PC-3 (cell line): ENCODE results near the gene PI4K2A. TPM values are rescaled to one million over a fixed set of nuclear protein-coding genes. Genes with fewer than 3 reads are reported as not detected.

Experiments used
- ATAC-seq: fragments of 200-7000 bp; cut with Tn5 transposase; 2 replicates; pipeline ENCODE4 v1.9.1; 2020; ENCODE audit warnings: mild to moderate bottlenecking, moderate library complexity
- BruUV-seq: library from RNA; stranded (reverse); fragments of 400-500 nt; replicated peaks from 2 replicates; lab custom pipeline; 2021; lab: Mats Ljungman, UMichigan
- CTCF ChIA-PET: fragments of 300-600 bp; sonication (Branson Sonifier 250); formaldehyde crosslinking; loops from one replicate; lab custom pipeline; 2022; ENCODE audit warnings: antibody characterized with exemption; lab: Charles Lee
- POLR2A ChIA-PET: fragments of 300-600 bp; sonication (Branson Sonifier 250); formaldehyde crosslinking; loops from one replicate; lab custom pipeline; 2022; ENCODE audit warnings: antibody characterized with exemption; ENCODE audit not compliant: unreplicated experiment; lab: Charles Lee
- DNase-seq: peaks from one replicate; pipeline ENCODE4 v3.0.0-alpha.2; 2015
- H2AFZ ChIP-seq: fragments of 300-600 bp; sonication (generic); 2 replicates; pipeline ENCODE4 v1.6.0; 2016; ENCODE audit warnings: antibody characterized with exemption, low read length
- H3F3A ChIP-seq: fragments of 300-600 bp; sonication (generic); one replicate; pipeline ENCODE4 v1.6.0; 2017; ENCODE audit warnings: antibody characterized with exemption, low read length, control low read depth, mild to moderate bottlenecking; ENCODE audit not compliant: unreplicated experiment
- H3K27ac ChIP-seq: fragments of 300-600 bp; sonication (generic); 2 replicates; pipeline ENCODE4 v1.5.1; 2016; ENCODE audit warnings: mild to moderate bottlenecking, low read length
- H3K27me3 ChIP-seq: fragments of 300-600 bp; sonication (generic); 2 replicates; pipeline ENCODE4 v1.6.1; 2016; ENCODE audit warnings: low read length, mixed read lengths
- H3K36me3 ChIP-seq: fragments of 300-600 bp; sonication (generic); 2 replicates; pipeline ENCODE4 v1.6.1; 2016; ENCODE audit warnings: low read depth, mixed run types, low read length, mixed read lengths
- H3K4me1 ChIP-seq: fragments of 300-600 bp; sonication (generic); 2 replicates; pipeline ENCODE4 v1.5.1; 2016; ENCODE audit warnings: low read length; ENCODE audit not compliant: insufficient read depth
- H3K4me2 ChIP-seq: fragments of 300-600 bp; sonication (generic); 2 replicates; pipeline ENCODE4 v1.6.0; 2016; ENCODE audit warnings: low read length
- H3K4me3 ChIP-seq: fragments of 300-600 bp; sonication (generic); 2 replicates; pipeline ENCODE4 v1.5.1; 2016; ENCODE audit warnings: mild to moderate bottlenecking, low read length, mixed read lengths
- H3K79me2 ChIP-seq: fragments of 300-600 bp; sonication (generic); 2 replicates; pipeline ENCODE4 v1.6.1; 2017; ENCODE audit warnings: low read length, mixed read lengths
- H3K9ac ChIP-seq: fragments of 300-600 bp; sonication (generic); 2 replicates; pipeline ENCODE4 v1.6.0; 2016; ENCODE audit warnings: mild to moderate bottlenecking, low read length
- H3K9me2 ChIP-seq: fragments of 300-600 bp; sonication (generic); replicated peaks from 2 replicates; pipeline ENCODE4 v1.6.1; 2016; ENCODE audit warnings: mixed run types, low read length, mixed read lengths
- H3K9me3 ChIP-seq: fragments of 300-600 bp; sonication (generic); 2 replicates; pipeline ENCODE4 v1.6.1; 2016; ENCODE audit warnings: low read length, mixed read lengths
- H4K20me1 ChIP-seq: fragments of 300-600 bp; sonication (generic); 2 replicates; pipeline ENCODE4 v1.6.1; 2016; ENCODE audit warnings: low read length, mixed read lengths
- CTCF ChIP-seq: fragments of 300-600 bp; sonication (generic); conservative IDR thresholded peaks from 2 replicates; pipeline ENCODE4 v1.5.1; 2017; ENCODE audit warnings: antibody characterized with exemption, low read depth, mild to moderate bottlenecking, low read length
- EZH2 ChIP-seq: fragments of 300-600 bp; sonication (generic); IDR thresholded peaks from one replicate; pipeline ENCODE4 v1.6.1; 2017; ENCODE audit warnings: antibody characterized with exemption, mild to moderate bottlenecking, low read length; ENCODE audit not compliant: unreplicated experiment
- EZH2phosphoT487 ChIP-seq: fragments of 300-600 bp; sonication (generic); IDR thresholded peaks from 2 replicates; pipeline ENCODE4 v1.6.1; 2018; ENCODE audit warnings: mild to moderate bottlenecking, antibody characterized with exemption, low read length, borderline replicate concordance
- intact Hi-C: fragments of 100-400 bp; cut with micrococcal nuclease; formaldehyde crosslinking; loops from 2 replicates; pipeline ENCODE4 v1.9.0; 2023
- total RNA-seq: library from RNA; depleted of rRNA; stranded (reverse); fragments of >200 nt; gene quantifications from 2 replicates; pipeline ENCODE4 v1.2.3, GENCODE V29; 2014

Gene PI4K2A
- total RNA-seq, 1 experiment from 2014 or later: 19.4 TPM

DNA sequence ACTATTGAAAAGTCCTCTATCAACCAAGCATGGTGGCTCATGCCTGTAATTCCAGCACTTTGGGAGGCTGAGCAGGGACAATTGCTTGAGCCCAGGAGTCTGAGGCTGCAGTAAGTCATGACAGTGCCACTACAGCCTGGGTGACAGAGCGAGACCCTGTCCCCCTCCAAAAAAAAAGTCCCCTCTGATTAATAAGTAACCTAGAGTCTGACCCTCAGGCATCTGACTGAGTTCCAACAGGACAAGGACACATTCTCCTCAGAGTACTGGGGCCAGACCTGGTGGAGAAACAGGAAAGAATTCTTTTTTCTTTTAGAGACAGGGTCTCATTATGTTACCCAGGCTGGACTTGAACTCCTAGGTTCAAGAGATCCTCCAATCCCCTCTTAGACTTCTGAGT, 17.2 kb upstream of the PI4K2A start:
- Histone ChIP-seq H3K4me1 (no peaks in the 10 kb centered on the region), H3K9ac (no peak overlapping the region), H4K20me1 (no peaks in the 10 kb centered on the region), H3K9me2 (no peaks in the 10 kb centered on the region), H3K4me2 (no peak overlapping the region), H3K27me3 (no peaks in the 10 kb centered on the region), H3F3A (no peaks in the 10 kb centered on the region), H3K27ac (no peak overlapping the region), H3K79me2 (no peaks in the 10 kb centered on the region), H3K9me3 (no peaks in the 10 kb centered on the region), H2AFZ (no peak overlapping the region), H3K4me3 (no peak overlapping the region), H3K36me3 (no peaks in the 10 kb centered on the region)
- ATAC-seq: no peak
- intact Hi-C loops: no loop called here
- BruUV-seq: no TSS peak
- DNase-seq: no peak
- POLR2A ChIA-PET: interaction anchor here (0.7 kb wide), 1 partner anchor 33 kb away, joined by 11 read pairs; no protein-coding TSS in a partner anchor
- CTCF ChIA-PET: no interaction called here
- TF ChIP-seq EZH2: no peak
- no peak for TF ChIP-seq EZH2phosphoT487
- no peak for TF ChIP-seq CTCF

- Histone ChIP-seq H3K79me2 (peaks cover 20% of the 10 kb centered on the region), H3K4me1 (peaks cover 3% of the 10 kb centered on the region; the same call in 1 of the 2 replicates), H2AFZ (no peak overlapping the region), H3K9me3 (no peaks in the 10 kb centered on the region), H3K4me2 (no peak overlapping the region), H3K9ac (no peak overlapping the region), H3K27me3 (no peaks in the 10 kb centered on the region), H3K36me3 (no peaks in the 10 kb centered on the region), H4K20me1 (no peaks in the 10 kb centered on the region), H3F3A (no peaks in the 10 kb centered on the region), H3K4me3 (no peak overlapping the region), H3K9me2 (no peaks in the 10 kb centered on the region), H3K27ac (no peak overlapping the region)
- ATAC-seq (no peak), DNase-seq (no peak)
- TF ChIP-seq EZH2: no peak
- no peak for TF ChIP-seq EZH2phosphoT487
- TF ChIP-seq CTCF: no peak
- BruUV-seq: no TSS peak
- CTCF ChIA-PET: no interaction called here
- intact Hi-C loops: no loop called here
- POLR2A ChIA-PET: no interaction called here
These were observed 12.7 kb upstream of the PI4K2A start for GRCh38 chr10:97627731-97628130.

- no peak overlapping the region for H2AFZ ChIP-seq
- no peak overlapping the region for H3K9ac ChIP-seq
- no peaks in the 10 kb centered on the region for H3F3A ChIP-seq
- intact Hi-C loops: no loop called here
- no peaks in the 10 kb centered on the region for H3K27me3 ChIP-seq
- H3K4me2 ChIP-seq: no peak overlapping the region
- H3K4me3 ChIP-seq: no peak overlapping the region
- no peaks in the 10 kb centered on the region for H3K9me3 ChIP-seq
- H3K27ac ChIP-seq: no peak overlapping the region
- ATAC-seq (no peak), DNase-seq (no peak)
- H3K36me3 ChIP-seq: no peaks in the 10 kb centered on the region
- H4K20me1 ChIP-seq: no peaks in the 10 kb centered on the region
- peaks cover 3% of the 10 kb centered on the region; the same call in 1 of the 2 replicates for H3K4me1 ChIP-seq
- no peaks in the 10 kb centered on the region for H3K9me2 ChIP-seq
- ChIA-PET CTCF (interaction anchor here (0.7 kb wide), 1 partner anchor 48 kb away, joined by 5 read pairs; no protein-coding TSS in a partner anchor), POLR2A (no interaction called here)
- BruUV-seq: no TSS peak
- TF ChIP-seq EZH2phosphoT487 (no peak), EZH2 (no peak), CTCF (no peak)
- peaks cover 23% of the 10 kb centered on the region for H3K79me2 ChIP-seq
These were observed 12.2 kb upstream of the PI4K2A start for GRCh38 chr10:97628228-97628627.
